Fibroblast of the aortic adventitia (primary cell): ENCODE data around the gene STAB2. TPM values are rescaled to one million over a fixed set of nuclear protein-coding genes. Genes with fewer than 3 reads are reported as not detected.
A peak's percentile ranks its signal among the peaks of the same experiment; 100 is the strongest.

Source experiments
- DNase-seq: peaks from one replicate; pipeline ENCODE4 v3.0.0-alpha.2; 2010; ENCODE audit warnings: low read depth
- H3K4me3 ChIP-seq: 2 replicates; pipeline ENCODE4 v1.5.1; 2011; ENCODE audit warnings: low read depth, mild to moderate bottlenecking, control low read depth, low read length, moderate library complexity
- total RNA-seq: library from RNA; depleted of rRNA; stranded (reverse); fragments of >200 nt; gene quantifications from 2 replicates; pipeline ENCODE4 v1.2.3, GENCODE V29; 2012; ENCODE audit warnings: low replicate concordance
- TF ChIP-seq, protein P1 (sequence below): IDR thresholded peaks from 2 replicates; pipeline ENCODE4 v1.5.1; 2011; ENCODE audit warnings: mild to moderate bottlenecking, low read length, control low read depth, inconsistent platforms; ENCODE audit not compliant: insufficient read depth

STAB2 gene
- total RNA-seq, 1 donor: not detected

DNA sequence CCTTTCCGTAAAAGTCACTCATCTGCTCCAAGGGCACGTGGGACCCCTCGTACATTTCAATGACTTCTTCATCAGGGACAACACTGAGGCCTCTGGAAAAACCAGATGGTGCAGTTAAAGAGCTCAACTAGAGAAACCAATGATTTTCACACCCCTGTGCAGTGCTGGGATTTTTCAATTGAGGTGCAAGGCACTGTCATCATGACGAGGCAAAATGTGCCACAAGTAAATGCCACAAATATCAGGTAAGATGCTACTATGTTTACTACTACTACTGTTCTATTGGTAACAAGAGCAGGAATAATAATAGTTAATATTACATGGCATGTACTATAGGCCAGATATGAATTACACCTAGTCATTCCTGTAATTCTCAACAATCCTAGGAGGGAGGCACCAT lies 211.5 kb downstream of the STAB2 start:
- no peak overlapping the region for H3K4me3 ChIP-seq
- TF ChIP-seq, protein P1, sequence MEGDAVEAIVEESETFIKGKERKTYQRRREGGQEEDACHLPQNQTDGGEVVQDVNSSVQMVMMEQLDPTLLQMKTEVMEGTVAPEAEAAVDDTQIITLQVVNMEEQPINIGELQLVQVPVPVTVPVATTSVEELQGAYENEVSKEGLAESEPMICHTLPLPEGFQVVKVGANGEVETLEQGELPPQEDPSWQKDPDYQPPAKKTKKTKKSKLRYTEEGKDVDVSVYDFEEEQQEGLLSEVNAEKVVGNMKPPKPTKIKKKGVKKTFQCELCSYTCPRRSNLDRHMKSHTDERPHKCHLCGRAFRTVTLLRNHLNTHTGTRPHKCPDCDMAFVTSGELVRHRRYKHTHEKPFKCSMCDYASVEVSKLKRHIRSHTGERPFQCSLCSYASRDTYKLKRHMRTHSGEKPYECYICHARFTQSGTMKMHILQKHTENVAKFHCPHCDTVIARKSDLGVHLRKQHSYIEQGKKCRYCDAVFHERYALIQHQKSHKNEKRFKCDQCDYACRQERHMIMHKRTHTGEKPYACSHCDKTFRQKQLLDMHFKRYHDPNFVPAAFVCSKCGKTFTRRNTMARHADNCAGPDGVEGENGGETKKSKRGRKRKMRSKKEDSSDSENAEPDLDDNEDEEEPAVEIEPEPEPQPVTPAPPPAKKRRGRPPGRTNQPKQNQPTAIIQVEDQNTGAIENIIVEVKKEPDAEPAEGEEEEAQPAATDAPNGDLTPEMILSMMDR: no peak
- no peak for DNase-seq

DNA sequence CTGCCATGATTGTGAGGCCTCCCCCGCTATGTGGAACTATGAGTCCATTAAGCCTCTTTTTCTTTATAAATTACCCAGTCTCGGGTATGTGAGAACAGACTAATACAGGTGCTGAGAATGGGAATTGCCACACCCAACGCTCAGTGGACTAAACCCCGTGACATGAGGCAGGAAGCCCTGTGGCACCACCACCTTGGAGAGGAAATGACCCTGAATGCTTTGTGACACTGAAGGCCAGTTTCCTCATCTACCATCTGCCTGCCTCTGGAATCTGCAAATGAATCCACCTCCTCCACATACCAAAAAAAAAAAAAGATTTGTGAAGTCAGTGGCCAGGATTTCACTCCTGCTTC lies 212.4 kb downstream of the STAB2 start:
- no peak overlapping the region for H3K4me3 ChIP-seq
- DNase-seq: no peak
- TF ChIP-seq, protein P1: no peak

DNA sequence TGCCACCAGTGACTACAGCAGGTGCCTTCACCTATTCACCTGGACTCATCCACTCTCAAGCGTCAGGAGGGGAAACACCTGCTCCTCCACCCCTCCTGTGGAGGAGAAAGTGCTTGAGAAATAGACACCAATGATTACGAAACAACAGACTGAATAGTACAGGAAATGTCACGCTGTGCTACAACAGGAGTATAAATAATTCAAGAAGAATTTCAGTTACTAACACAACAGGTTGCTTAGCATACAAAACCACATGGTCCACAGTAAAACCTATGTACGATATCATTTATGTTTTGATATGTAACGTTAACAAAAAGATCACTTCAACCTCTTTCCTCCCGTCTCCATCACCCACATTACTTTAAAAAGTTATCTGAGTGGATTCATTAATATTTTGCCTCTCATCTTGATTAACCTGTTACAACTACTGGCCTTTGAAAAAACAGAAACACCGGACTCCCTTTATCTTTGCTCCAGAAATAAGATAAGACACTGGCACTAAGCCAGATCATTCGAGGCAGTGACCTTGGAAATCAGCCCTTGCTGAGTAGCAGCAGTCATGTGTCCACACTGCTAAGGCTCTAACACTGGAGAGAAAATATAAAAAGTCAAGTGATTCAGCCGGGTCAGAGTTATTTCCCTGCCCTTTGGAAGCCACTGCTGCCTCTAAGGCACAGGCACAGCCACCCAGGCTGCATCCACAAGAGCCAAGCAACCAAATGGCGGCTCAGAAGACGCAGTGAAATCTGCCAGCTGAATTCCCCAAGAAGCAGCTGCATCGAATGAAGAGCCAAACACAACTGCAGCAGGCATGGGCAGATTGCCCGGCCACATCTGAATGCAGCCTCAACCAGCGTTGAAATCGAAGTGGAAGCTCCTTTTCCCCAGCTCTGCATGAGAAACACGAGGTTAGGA lies 213.0 kb downstream of the STAB2 start:
- TF ChIP-seq, protein P1: no peak
- DNase-seq: peak; percentile 87
- H3K4me3 ChIP-seq: no peak overlapping the region

DNA sequence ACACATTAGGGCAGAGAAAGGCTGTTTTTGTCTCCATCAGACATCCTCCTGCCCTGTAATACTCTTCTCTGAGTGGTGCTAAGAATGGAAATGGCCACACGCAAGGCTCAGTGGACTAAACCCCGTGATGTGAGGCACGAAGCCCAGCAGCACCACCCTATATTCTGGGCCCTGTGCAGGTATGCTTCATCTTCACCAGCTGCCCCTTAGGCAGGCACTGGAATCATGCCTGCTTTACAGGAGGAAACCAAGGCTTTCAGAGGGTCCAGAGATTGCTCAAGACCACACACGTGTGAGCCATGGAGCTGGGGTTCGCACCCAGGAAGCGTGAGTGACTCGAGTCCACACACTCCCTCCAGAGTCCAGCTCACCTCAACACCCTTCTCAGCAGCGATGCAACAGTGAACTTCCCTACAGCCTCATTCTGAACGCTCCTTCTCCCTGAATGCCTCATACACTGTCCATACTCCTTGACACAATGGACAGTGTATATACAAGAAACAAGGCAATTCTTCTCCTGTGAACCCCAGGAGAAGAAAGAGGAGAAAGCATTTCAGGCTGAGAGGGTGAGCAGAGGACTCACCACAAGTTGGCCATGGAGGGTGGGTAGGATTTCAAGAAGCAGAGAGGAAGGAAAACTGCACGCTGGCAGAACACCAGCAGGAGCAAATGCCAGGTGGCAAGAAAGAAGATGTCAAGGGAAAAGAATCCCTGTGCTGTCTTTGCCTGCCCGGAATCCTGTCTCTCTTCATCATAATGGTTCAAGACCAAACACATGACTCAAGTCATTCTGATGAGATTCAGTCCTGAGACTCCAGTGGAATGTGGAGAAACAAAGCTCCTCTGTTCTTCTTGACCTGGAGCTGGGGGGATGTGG lies 214.9 kb downstream of the STAB2 start:
- no peak overlapping the region for H3K4me3 ChIP-seq
- peak; percentile 13 for DNase-seq
- TF ChIP-seq, protein P1: no peak

DNA sequence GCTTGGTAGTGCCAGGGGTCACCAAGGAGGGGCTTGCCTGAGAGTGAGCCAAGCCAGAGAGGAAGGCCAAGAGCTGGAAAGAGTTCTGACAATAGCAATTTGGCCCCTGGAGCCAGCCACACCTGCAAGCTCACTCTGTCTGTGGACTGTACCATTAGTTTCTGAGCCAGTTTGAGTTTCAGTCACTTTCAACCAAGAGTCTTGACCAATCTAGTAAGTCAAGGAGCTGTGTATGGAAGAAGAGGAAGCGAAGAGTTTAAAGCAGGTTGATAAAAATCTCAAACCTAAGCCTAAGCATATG lies 215.5 kb downstream of the STAB2 start:
- TF ChIP-seq, protein P1: no peak
- no peak overlapping the region for H3K4me3 ChIP-seq
- DNase-seq: no peak

DNA sequence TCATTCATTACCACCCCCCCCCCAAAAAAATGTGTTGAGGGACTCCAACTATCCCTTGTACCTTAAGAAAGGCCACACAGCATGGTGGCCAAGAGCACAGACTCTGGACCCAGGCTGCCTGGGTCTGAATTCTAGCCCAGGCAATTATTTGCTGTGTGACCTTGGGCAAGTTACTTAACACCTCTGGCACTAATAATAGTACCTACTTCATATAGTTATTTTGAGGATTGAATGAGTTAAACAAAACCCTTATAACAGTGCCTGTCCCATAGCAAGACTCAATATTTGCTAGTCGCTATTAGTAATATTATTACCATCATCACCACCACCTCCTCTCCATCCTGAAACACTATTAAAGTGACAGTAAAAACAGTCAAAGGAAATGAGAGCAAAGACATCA lies 216.8 kb downstream of the STAB2 start:
- H3K4me3 ChIP-seq: no peak overlapping the region
- no peak for DNase-seq
- TF ChIP-seq, protein P1: no peak
